Heart left ventricle (tissue), 13 donors: ENCODE measurements around the gene ERC1.

Experiments
- CTCF ChIP-seq, 12 donors: fragments of 200-600 bp; sonication (generic) in 4 of 12; IDR thresholded peaks; one replicate each; pipeline versions ENCODE4 v1.5.0 to v1.8.0; 2018 to 2022; ENCODE audit warnings: antibody characterized with exemption in 12 of 12, mild to moderate bottlenecking in 5 of 12
- POLR2A ChIP-seq, 2 donors: fragments of 450-650 bp; IDR thresholded peaks; one replicate each; pipeline ENCODE4 v1.6.1; 2017; ENCODE audit warnings: antibody characterized with exemption in 2 of 2, mild to moderate bottlenecking in 2 of 2, moderate library complexity in 2 of 2
- donor health status: ischemic (EF 13 %, LVEDD 7.1; RV severe dilation, severe dysfunction).
- donor health status: DM: no; HTN: yes; CAD: no.
- donor health status: DM: no; HTN: no; CAD: no.
- donor health status: ischemic (EF 25% LVEDD 6.9; RV normal size, moderate dysfunction).
- donor health status: ischemic (EF 25% LVEDD 5.7; RV mildly dilated, moderate dysfunction).
- donor health status: ischemic (EF 35%, LVEDD 5.7; RV mildly dilated, moderate dysfunction).
- donor health status: nonischemic (EF 11% LVEDD 7.7; RV severe dilation, severe dysfunction).
- donor health status: DM: yes; HTN: yes; CAD: no.
- donor health status: PGD.
- donor health status: ischemic (EF 29% LVEDD 5.4; RV normal size, mild dysfunction).
- donor health status: nonischemic (EF 23%, LVEDD 6.1; RV moderate dilation, normal function).

- TF ChIP-seq POLR2A (IDR thresholded peaks at IDR 0.05) = no peak
- no peak for TF ChIP-seq CTCF (IDR thresholded peaks at IDR 0.05)
Observed at GRCh38 chr12:1530592-1531152, 539.6 kb downstream of the ERC1 start.
